HG03095 (cell line): ENCODE data around the gene MIDN.
"Not testable (repeated sequence)": the region's sequence is repeated elsewhere in the genome, so short reads cannot be mapped to it uniquely, and the experiment has no call there.

Experiments used
- ATAC-seq: cut with Tn5 transposase; IDR thresholded peaks from one replicate; pipeline ENCODE4 v1.9.1; 2021; ENCODE audit warnings: moderate library complexity; ENCODE audit not compliant: unreplicated experiment

Gene MIDN

DNA sequence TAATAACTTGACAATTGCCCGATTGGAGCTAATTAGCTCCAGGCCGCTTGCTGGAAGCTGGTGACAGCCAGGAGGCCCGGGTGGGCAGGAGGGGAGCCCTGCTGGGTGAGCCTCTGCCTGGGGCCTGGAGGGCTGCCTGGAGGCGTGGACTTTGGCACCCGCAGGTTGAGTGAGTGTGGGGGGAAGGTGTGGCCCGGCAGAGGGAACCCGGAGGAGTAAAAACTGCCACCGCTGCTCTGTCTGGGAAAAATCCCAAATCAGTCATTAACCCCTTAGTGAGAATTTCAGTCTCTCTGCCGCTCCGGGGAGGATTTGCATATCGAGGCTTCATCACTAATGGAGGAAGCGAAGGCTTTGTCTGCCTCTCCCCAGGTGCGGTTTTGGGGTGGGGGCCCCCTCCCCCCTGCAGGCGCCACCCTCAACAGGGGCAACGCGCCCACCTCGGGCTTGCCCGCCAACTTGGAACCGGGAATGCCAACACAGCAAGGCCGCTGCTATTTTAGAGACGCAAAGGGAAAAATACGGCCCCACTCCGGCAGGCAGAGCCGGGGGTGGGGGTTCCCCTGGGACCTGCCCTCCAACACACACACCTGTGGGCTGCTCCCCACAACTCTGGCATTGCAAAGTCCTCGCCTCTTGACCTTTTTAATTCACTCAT lies 43.5 kb downstream of the MIDN start:
- ATAC-seq: no peak

DNA sequence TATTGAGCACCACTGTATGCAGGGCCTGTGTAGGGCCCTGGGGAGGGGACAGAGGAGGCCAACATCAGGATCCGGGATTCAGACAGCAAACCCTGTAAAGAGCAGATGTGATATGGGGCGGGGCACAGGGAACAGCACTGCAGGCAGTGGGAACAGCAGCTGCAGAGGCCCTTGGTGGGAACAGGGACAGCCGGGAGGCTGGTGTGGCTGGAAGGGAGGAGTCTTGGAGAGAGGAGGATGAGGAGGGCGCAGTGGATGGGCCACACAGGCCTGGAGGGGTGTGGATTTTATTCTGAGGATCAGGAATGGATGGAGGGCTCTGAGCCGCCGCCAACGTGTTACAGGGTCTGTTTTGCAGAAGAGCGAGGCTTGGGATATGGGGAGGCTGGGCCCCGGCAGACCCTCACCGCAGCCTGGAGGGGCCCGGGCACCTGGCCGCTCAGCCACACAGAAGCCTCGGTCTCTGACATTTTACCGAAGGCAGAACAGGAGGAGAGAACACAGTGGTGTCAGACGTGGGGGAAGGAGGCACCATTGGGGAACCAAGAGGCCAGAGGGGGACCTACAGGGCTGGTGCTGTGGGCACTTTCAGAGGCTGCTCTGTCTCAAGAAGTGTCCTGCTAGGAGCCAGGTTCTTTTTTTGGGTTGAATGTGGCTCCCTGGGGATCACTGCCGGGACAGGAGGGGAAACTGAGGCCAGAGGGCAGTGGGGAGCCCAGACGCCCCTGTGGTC lies 44.2 kb downstream of the MIDN start:
- no peak for ATAC-seq

DNA sequence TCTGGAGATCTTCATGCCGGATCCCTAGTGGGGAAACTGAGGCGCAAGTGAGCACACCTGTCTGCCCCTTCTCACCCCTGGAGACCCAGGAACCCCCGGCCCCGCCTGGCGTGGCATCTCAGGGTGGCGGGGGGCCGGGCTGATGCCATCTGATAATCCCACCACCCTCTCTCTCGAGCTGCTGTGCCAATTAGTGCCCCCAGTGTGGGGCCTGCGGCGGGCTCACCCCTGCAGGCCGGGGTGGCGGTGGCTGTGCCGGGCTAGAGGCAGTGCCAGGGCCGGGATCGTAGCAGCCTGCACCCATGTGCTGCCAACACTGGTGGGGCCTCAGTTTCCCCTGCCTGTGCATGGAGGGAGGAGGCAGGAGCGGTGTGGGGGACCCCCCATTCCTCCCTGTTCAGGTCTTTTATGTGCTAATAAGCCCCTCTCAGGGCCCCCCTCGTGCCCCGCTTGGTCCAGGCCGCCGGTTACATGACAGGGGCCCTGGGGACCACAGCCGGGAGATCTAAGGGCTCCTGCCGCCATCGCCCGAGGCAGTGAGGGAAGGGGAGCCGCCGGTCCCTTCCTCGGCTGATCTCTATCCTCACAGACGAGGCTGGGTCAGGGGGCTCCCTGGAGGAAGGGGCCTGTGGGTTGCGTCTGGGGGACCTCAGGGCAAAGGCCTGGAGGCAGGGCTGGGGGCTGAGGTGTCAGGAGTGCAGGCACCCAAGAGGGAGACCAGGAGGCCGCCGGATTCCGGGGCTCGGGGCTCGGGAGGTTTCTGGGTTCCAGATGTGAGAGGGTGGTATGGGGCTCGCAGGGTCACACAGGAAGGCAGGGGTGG lies 45.6 kb downstream of the MIDN start:
- no peak for ATAC-seq

DNA sequence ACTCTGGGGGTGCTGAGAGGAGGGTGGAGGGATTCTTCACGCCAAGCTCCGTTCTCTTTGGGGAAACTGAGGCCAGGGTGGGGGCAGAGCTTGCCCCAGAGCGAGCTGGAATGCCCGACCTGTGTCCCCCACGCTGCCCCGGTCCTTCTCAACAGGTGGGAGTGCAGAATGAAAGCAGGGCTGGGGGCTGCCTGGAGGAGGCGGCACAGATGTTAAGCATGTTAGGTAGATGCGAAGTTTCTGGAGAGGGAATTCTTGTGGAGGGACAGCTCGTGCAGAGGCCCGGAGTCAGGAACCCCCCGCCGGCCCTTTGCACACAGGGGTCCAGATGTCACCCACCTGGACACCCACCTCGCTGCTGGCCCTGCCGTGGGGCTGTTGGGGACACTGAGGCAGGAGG lies 46.3 kb downstream of the MIDN start:
- ATAC-seq: no peak

DNA sequence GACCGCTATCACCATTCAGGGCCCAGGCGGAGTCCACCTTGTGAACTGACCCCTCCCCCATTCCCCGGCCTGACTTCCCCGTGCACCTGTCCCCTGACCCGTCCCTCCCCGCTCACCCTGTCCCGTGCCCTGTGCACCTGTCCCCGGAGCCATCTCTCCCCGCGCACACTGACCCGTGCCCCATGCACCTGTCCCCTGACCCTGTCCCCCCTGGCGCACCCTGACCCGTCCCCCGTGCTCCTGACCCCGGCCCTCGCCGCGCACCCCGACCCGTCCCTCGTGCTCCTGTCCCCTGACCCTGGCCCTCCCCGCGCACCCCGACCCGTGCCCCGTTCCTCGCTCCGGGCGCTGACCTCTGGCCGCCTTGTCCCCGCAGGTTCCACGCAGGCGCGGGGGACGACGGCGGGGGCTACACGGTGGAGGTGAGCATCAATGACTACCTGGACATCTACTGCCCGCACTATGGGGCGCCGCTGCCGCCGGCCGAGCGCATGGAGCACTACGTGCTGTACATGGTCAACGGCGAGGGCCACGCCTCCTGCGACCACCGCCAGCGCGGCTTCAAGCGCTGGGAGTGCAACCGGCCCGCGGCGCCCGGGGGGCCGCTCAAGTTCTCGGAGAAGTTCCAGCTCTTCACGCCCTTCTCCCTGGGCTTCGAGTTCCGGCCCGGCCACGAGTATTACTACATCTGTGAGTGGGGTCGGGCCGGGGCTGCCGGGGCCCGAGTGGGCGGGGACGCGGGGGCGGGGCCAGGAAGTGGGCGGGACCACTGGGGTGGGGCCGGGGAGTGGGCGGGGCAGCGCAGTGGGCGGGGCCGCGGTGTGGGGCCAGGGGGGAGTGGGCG lies 47.0 kb downstream of the MIDN start:
- no peak for ATAC-seq

DNA sequence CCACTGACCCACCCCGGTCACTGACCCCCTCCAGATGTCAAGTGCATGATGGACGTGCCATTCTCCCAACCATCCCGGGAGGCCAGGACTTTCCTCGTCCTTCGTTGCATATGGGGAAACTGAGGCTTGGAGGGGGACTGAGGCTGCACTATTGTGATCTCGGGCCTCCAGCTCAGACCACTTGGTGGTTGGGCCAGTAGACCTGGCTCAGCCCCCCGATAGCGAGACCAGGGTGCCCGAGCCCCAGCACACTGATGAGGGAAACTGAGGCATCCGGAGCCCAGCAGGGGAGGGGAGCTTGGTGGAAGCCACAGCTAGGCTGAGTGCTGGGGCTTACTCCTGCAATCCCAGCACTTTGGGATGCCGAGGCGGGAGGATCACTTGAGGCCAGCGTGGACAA lies 47.7 kb downstream of the MIDN start:
- no peak for ATAC-seq

DNA sequence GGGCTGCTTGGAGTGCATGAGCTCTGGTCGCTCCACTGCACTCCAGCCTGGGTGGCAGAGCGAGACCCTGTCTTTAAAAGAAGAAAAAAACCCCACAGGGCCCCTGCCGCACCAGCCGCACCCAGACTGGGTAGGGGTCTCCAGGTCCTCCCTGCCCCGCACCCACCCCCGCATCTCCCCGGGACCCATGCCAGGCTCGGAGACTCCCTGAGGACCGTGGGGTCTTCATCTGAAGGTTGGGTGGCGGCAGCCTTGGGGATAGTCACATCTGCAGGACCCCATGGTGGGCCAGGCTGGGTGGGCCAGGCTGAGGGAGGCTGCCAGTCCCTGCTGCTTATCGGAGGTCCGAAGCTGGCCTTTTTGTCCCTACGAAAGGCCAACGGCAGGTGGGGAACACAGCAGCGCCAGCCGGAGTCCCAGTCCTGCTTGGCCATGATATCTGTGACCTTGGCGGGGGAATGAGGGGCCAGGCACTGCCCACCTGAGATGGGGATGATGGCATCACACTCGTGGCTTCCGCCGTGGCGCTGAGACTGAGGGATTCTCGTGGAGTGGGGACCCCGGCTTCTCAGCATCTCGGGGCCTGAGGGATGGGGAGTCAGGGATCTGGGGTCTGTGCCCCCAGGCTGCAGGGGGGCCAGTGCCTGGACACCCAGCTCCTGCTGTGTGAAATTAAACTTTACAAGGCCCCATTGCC lies 48.3 kb downstream of the MIDN start:
- ATAC-seq: no peak

DNA sequence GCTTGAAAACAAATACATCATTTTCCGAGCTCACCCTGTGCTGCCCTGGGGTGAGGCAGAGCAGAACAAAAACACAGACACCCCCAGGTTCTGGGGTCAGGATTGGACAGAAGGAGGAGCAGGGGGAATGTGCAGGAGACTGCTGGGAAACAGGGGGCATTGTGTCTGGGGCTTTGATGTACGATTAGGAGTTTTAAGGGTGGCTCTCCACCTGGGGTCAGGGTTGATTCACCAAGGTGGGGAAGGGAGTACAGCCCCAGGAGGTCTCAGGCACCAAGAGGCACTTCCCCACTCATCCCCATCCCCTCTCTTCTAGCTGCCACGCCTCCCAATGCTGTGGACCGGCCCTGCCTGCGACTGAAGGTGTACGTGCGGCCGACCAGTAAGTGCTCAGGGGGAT lies 49.9 kb downstream of the MIDN start:
- ATAC-seq: no peak

DNA sequence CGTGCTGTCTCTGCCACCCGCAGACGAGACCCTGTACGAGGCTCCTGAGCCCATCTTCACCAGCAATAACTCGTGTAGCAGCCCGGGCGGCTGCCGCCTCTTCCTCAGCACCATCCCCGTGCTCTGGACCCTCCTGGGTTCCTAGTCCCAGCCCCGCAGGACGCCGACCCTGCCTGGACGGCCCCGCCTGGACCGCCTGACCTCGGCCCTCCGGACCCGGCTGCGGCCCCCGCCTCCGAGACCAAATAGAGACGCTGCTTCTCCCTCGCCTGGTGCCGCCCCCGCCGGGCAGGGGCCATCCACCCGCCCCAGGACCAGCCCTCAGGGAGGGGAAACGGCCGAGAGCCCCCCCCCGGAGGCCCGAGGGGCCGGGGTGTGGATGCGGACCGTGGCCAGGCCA lies 51.4 kb downstream of the MIDN start:
- no peak for ATAC-seq

DNA sequence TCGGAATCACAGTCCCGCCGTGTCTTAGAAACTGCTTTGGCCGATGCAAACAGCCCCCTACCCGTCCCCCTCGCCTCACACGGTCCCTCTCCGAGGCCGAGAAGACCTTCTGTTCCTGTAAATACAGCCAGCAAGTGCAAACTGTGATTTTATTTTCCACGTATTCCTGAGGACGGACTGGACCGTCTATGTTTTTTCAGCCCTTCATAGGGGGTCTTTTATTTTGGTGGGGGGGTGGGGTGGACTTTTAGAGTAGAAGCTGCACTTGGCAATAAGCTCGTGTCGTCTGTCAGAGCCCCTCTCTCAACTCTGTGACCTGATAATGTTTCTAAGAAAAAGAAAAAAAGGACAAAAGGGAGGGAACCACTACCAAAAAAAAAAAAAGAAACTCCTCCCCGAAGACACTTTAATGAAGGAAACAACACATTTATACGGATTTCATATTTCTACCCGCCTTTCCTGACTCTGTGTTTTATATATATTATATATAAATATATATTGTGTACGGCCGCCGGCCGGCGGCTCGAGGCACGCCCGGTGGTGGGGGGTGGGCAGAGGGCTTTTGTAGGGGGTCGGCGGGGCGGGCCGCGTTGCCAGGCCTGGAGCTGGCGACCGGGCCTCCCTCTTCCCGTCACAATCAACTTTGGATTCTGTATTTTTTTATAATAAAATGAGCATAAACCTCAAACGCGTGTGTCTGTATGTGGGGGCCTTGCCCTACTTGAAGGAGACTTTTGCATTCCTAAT lies 52.5 kb downstream of the MIDN start:
- ATAC-seq: no peak

DNA sequence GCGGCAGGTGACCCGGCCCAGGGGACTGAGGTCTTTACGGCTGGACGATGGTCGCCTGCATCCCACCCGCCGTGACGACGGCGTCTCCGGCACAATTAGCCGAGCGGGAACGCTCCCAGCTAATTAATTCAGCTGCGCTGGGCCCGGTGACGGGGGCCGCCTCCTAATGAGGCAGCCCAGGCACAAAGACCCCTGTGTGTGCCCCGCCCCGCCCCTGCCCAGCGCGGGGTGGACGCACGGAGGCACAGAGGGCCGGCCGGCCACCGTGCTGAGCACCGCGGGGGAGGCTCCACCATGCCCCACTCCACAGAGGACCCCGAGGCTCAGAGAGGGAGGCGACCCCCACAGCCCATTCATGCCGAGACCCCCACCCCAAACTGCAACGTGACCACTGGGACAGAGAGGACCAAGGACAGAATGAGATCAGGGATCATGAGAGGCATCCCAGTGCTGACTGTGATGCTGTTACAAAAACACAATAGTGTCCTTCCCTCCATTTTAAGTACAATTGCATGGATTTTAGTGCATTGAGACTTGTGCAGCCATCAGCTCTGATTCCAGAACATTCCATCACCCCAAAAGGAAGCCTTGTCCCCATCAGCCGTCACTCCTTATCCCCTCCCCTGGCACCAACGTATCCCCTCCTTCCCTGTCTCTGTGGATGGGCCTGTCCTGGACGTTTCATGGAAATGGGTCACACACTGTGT lies 54.3 kb downstream of the MIDN start:
- no peak for ATAC-seq

DNA sequence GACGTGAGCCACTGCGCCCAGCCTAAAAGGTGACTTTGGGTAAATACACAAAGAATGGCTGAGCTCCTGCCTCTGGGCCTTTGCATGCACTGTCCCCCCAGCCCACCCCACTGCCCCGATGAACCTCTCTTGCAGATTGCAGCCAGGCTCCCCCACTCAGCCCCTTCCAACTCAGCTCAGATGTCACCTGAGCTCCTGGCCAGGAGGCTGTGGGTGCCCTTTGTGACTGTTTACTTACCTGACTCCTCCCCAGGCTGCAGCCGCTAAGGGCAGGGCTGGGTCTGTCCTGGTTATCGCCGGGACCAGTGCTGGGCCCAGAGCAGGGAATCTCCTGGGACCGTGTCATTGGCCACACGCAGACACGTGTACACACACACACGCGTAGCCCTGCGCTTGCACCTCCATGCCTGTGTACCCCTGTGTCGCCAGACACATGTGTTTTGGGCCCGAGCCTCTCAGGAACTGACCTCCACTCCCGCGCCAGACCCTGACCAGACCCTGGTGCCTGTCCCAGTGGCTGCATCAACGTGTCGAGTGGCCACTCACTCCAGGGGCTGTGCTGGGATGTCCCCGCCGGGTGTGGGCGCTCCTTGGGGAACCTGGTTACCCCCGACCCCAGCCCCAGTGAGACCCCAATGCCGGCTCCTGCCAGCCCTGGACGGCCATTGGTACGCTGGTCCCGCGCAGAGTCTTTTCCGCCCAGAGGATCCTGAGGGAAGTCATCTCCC lies 56.0 kb downstream of the MIDN start:
- ATAC-seq: no peak

DNA sequence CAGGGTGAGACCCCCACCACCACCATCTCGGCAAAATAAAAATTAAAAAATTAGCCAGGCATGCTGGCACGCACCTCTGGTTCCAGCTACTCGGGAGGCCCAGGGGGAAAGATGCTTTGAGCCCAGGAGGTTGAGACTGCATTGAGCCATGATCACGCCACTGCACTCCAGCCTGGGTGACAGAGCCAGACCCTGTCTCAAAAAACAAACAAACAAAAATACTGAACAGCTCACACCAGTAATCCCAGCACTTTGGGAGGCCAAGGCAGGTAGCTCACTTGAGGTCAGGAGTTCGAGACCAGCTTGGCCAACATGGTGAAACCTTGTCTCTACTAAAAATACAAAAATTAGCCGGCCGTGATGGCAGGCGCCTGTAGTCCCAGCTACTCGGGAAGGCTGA lies 57.0 kb downstream of the MIDN start:
- ATAC-seq: not testable (repeated sequence)

DNA sequence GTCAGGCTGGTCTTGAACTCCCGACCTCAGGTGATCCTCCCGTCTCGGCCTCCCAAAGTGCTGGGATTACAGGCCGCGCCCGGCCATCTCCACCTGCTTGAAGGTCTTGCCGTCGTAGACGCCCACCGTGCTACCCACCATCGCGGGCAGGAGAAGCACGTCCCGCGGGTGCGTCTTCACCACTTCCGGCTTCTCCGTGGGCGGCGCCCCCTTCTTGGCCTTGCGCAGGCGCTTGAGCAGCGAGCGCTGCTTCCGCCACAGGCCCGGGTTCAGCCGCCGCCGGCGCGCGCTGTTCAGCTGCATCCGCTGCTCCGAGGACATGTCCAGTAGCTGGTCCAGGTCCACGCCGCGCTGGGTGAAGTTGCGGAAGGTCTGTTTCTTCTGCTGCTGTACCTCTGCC lies 58.9 kb downstream of the MIDN start:
- ATAC-seq: no peak

DNA sequence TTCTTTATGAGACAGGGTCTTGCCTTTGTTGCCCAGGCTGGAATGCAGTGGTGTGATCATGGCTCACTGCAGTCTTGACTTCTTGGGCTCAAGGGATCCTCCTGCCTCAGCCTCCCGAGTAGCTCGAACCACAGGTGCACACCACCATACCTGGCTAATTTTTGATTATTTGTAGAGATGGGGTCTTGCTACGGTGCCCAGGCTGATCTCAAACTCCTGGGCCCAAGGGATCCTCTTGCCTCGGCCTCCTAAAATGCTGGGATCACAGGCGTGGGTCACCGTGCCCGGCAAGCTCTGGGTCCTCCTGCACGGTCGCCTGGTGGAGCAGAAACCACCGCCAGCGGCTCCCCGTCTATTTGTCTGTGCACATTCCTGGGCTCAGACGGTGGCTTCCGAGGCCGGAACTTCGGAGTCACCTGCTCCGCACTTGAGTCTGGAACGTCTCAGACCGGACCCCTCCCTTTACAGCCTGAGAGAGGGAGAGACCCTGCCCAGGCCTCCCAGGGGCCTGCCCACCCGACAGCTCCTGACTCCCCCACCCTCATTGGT lies 59.4 kb downstream of the MIDN start:
- ATAC-seq: no peak

DNA sequence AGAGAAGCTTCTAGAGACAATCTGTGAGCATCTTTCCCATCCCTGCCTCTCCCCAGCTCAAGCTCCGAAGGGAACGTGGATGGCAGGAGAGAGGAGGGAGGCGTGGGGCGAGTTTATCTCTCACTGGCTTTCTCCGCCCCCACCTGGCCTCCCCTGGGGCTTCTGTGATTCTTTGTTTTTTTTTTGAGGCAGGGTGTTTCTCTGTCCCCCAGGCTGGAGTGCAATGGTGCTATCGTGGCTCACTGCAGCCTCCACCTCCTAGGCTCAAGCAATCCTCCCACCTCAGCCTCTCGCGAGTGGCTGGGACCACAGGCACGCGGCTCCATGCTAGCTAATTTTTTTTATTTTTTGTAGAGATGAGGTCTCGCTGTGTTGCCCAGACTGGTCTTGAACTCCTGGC lies 60.3 kb downstream of the MIDN start:
- ATAC-seq: no peak
